ENCODE measurements around the gene CAPG.

Gene CAPG

GRCh38 chr2:85453571-85453970 is 43.4 kb upstream of the CAPG start:
- DNase-seq (ENCODE audit: low read depth in 2 of 2), result no peak
- no peak for TF ChIP-seq CTCF (IDR thresholded peaks at IDR 0.05; ENCODE audit: low read depth, low read length)
- H3K4me3 ChIP-seq (replicated peaks in 1 of 2; ENCODE audit: low read depth in 2 of 2, low read length in 2 of 2), result no peak overlapping the region

DNA sequence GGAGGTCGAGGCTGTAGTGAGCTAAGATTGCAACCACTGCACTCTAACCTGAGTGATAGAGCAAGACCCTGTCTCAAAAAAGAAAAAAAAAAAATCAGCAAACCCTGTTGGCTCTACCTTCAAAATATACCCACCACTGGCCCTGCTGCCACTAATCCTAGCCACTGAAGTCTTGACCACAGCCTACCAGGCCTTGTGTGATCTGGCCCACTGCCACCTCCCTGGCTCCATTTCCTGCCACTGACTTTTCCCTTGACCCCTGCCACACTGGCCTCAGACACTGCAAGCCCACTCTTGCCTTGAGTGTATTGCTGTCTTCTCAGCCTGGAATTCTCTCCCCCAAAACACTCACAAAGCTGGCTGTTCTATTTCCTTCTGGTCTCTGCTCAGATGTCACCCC is 42.1 kb upstream of the CAPG start:
- H3K4me3 ChIP-seq (replicated peaks in 1 of 2; ENCODE audit: low read depth in 2 of 2, low read length in 2 of 2), result no peak overlapping the region
- no peak for TF ChIP-seq CTCF (IDR thresholded peaks at IDR 0.05; ENCODE audit: low read depth, low read length)
- DNase-seq (ENCODE audit: low read depth in 2 of 2), result no peak

DNA sequence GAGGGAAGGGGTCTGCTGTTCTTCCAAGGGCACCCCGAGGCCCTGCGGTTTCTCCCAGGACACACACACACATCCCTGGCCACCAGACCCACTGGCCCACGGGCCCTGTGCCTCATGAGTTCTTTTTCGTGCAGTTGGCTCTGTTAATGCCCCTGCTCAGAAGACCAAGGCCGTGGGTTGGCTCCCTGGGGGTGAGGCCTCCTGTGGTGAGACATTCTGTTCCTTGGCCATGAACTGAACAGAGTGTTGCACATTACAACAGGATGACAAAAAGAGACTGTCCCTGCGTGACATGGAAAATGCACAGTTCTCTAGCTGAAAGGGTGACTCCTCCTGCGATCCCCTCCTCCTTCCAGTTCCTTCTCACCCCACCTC is 39.0 kb upstream of the CAPG start:
- TF ChIP-seq CTCF (IDR thresholded peaks at IDR 0.05; ENCODE audit: low read depth, low read length), result no peak
- no peak overlapping the region for H3K4me3 ChIP-seq (replicated peaks in 1 of 2; ENCODE audit: low read depth in 2 of 2, low read length in 2 of 2)
- no peak for DNase-seq (ENCODE audit: low read depth in 2 of 2)

DNA sequence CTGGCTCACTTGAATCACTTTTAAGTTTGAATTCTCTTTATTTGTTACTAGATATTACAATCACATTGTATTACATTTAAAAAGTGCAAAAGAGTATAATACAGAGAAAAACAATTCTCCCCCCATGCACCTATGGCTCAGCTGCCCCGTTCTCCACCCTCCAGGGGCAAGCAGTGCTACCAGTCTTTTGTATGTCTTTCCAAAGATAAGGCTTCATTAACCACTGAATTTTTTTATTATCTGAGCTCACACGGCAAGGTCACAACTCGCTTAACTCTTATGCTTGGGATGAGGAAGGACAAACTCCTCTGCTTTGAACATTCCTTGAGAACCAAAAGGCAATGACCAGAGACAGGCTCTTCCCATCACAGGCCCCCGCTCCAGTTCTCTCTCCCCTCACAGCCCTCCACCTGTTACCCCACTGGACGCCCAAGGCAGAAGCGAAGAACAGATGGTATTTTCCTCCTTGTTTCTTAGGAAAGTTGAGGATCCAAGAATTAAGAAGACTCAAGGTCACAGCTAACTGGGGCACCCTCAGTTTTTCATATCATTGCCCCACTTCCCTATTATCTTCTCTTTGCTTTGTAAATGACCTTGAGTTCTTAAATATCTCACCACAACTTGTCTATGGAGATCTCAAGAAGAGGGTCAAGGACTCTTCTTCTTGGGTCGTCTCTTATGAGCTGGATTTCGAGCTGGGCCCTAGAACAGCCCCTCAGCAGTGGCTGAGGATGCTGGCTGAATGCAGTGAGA is 38.5 kb upstream of the CAPG start:
- no peak overlapping the region for H3K4me3 ChIP-seq (replicated peaks in 1 of 2; ENCODE audit: low read depth in 2 of 2, low read length in 2 of 2)
- TF ChIP-seq CTCF (IDR thresholded peaks at IDR 0.05; ENCODE audit: low read depth, low read length), result no peak
- DNase-seq (ENCODE audit: low read depth in 2 of 2), result no peak

DNA sequence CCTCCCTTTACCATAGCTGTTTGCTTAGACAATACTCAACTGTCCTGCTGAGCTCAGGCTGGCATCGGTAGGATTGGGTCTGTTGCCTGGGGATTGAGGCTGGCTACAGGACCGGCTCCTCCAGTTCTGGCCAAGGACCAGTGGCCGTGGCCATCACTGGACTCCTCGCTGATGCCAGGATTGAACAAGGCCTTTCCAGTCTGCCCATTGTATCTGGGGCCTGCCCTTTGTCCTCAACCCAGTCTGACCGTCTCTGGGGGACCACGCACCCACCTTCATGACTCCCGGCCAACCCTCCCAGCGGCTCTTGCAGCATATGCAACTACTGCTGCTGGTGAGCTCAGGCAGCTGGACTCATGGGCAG is 37.0 kb upstream of the CAPG start:
- no peak for TF ChIP-seq CTCF (IDR thresholded peaks at IDR 0.05; ENCODE audit: low read depth, low read length)

GRCh38 chr2:85446296-85447221 is 36.4 kb upstream of the CAPG start:
- DNase-seq (ENCODE audit: low read depth in 2 of 2), result peak in 1 of 2 donors; percentile 13
- no peak overlapping the region for H3K4me3 ChIP-seq (replicated peaks in 1 of 2; ENCODE audit: low read depth in 2 of 2, low read length in 2 of 2)
- no peak for TF ChIP-seq CTCF (IDR thresholded peaks at IDR 0.05; ENCODE audit: low read depth, low read length)

More for the DNA sequence above, 37.0 kb upstream of the CAPG start:
- no peak overlapping the region for H3K4me3 ChIP-seq (replicated peaks in 1 of 2; ENCODE audit: low read depth in 2 of 2, low read length in 2 of 2)
- DNase-seq (ENCODE audit: low read depth in 2 of 2), result no peak
